Neural progenitor cell (in vitro differentiated cells): Measurements from ENCODE around the gene VILL.

ENCODE experiments used
- CTCF ChIP-seq: fragments of 200-600 bp; sonication (generic); IDR thresholded peaks from 2 replicates; pipeline ENCODE4 v1.5.1; 2017; ENCODE audit warnings: antibody characterized with exemption, mild to moderate bottlenecking
- EZH2phosphoT487 ChIP-seq: fragments of 200-600 bp; sonication (generic); IDR thresholded peaks from 2 replicates; pipeline ENCODE4 v1.6.1; 2017; ENCODE audit warnings: antibody characterized with exemption

GRCh38 chr3:38008971-38009580, 18.5 kb downstream of the VILL start:
- TF ChIP-seq CTCF, result no peak
- TF ChIP-seq EZH2phosphoT487, result no peak
